Gastroesophageal sphincter (tissue), 3 donors: ENCODE results near the gene AUTS2.

Source experiments
- EP300 ChIP-seq: sonication (generic); formaldehyde crosslinking; IDR thresholded peaks from one replicate; pipeline ENCODE4 v1.6.1; 2017; ENCODE audit warnings: antibody characterized with exemption, mild to moderate bottlenecking
- POLR2A ChIP-seq, 2 donors: fragments of 450-650 bp; IDR thresholded peaks; one replicate each; pipeline ENCODE4 v1.6.1; 2017; ENCODE audit warnings: antibody characterized with exemption in 2 of 2, mild to moderate bottlenecking in 2 of 2, moderate library complexity in 1 of 2
- POLR2AphosphoS5 ChIP-seq: sonication (generic); formaldehyde crosslinking; IDR thresholded peaks from one replicate; pipeline ENCODE4 v1.6.1; 2017; ENCODE audit warnings: antibody characterized with exemption
- TF ChIP-seq, protein P1 (sequence below), 4 experiments: fragments of 200-600 bp in 2 of 4; fragments of 450-650 bp in 2 of 4; sonication (generic) in 1 of 4; IDR thresholded peaks; one replicate each; pipeline ENCODE4 v1.5.1; 2017 to 2019; ENCODE audit warnings: antibody characterized with exemption in 4 of 4, mild to moderate bottlenecking in 2 of 4, moderate library complexity in 2 of 4

DNA sequence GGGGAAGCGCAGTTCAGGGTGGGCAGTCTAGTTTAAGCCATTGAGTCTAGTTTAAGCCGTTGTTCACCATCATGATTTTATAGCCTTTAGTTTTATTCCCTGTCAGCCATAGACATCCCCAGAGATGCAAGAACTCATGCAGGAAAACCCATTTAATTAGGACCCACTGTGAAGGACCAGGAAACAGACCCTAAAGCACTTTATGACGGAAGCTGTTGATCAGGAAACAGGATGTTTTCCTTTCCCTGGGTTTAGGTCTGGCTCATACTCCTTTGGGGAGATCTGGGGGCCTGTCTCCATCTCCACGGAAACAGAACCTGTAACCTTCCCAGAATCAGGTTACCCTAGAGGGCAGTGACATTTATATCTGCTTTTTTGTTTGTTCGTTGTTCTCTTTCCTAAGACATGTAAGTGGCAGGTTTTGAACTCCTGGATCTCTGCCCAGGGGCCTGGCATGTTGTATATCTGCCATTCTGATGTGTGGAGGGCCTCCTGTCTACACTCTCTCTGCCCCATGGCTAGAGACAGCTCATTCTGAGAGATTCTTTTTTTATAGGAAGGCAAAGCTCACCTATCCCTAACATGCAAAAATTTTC is 876.5 kb downstream of the AUTS2 start:
- TF ChIP-seq, protein P1, sequence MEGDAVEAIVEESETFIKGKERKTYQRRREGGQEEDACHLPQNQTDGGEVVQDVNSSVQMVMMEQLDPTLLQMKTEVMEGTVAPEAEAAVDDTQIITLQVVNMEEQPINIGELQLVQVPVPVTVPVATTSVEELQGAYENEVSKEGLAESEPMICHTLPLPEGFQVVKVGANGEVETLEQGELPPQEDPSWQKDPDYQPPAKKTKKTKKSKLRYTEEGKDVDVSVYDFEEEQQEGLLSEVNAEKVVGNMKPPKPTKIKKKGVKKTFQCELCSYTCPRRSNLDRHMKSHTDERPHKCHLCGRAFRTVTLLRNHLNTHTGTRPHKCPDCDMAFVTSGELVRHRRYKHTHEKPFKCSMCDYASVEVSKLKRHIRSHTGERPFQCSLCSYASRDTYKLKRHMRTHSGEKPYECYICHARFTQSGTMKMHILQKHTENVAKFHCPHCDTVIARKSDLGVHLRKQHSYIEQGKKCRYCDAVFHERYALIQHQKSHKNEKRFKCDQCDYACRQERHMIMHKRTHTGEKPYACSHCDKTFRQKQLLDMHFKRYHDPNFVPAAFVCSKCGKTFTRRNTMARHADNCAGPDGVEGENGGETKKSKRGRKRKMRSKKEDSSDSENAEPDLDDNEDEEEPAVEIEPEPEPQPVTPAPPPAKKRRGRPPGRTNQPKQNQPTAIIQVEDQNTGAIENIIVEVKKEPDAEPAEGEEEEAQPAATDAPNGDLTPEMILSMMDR (IDR thresholded peaks at IDR 0.05), result no peak
- TF ChIP-seq POLR2A (IDR thresholded peaks at IDR 0.05), result no peak
- no peak for TF ChIP-seq EP300
- no peak for TF ChIP-seq POLR2AphosphoS5
